NCI-H345 treated with DMSO at 0.1 percent for 48 hours (cell line): Measurements from ENCODE around the gene PCYT2.

Source experiments
- DNase-seq: peaks from one replicate; lab custom pipeline; 2025; ENCODE audit not compliant: unreplicated experiment; lab: John Stamatoyannopoulos, UW

Gene PCYT2

DNA sequence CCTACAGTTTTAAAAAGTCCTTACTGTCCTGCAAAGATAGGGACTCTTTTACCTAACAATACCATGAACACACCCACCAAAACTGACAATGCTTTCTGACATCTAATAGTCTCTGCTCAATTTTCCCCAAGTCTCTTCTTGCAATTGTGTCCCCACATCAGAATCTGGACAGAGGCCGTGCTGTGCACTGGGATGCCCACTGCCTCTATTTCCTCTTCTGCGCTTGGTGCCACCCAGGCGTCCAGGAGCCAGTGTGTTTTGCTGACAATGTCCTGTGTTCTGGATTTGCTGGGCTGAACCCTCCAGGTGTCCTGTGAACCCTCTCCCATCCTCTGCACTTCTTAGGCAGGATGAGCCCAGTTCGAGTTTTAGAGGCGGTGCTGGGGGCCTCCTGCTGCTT lies 33.6 kb downstream of the PCYT2 start:
- DNase-seq: no peak

DNA sequence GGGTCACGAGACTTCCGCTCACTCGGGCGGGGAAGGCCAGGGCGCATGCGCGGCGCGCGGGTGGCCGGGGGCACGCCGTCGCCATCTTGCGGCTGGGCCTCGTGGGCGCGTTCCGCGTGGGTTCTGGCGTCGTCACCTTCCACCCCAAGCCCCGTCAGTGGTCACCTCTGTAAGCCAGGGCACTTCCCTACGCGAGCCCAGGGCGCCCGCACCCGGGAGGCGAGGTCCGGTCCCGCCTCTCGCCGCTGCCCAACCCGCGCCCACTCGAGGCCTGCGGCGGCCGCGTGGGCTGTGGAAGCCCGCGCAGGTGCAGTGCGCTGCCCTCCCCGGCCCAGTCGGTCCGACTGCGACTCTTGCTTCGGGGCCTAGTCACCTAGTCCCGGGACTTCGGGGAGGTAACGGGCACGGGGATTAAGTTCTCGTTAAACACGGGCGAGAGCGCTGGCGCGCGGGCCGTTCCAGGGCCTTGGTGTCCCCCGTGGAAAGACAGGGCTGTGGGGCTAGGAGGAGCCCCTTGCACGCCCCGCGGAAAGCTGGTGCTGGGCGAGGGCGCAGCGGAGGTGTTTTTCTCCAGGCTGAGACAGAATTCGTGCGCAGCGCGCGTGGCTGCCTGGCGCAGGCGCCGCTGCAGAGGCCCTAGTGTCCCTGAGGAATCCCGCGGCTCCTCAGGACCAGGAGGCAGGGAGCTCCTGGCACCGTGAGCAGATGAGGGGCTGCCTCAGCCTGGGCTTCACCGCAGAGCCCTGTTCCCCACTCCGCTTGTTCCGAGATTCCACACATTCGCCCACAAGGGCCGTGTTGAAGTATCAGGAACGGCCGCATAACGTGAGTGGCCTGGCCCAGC lies 39.6 kb downstream of the PCYT2 start:
- DNase-seq: peak; percentile 92

- no peak for DNase-seq
Observed at GRCh38 chr17:81870981-81871386, 40.2 kb downstream of the PCYT2 start, which contains the start of gene ARHGDIA. ARHGDIA (minus strand) TSS chr17:81871337; CDS start chr17:81869930, 1,407 bp downstream.

DNA sequence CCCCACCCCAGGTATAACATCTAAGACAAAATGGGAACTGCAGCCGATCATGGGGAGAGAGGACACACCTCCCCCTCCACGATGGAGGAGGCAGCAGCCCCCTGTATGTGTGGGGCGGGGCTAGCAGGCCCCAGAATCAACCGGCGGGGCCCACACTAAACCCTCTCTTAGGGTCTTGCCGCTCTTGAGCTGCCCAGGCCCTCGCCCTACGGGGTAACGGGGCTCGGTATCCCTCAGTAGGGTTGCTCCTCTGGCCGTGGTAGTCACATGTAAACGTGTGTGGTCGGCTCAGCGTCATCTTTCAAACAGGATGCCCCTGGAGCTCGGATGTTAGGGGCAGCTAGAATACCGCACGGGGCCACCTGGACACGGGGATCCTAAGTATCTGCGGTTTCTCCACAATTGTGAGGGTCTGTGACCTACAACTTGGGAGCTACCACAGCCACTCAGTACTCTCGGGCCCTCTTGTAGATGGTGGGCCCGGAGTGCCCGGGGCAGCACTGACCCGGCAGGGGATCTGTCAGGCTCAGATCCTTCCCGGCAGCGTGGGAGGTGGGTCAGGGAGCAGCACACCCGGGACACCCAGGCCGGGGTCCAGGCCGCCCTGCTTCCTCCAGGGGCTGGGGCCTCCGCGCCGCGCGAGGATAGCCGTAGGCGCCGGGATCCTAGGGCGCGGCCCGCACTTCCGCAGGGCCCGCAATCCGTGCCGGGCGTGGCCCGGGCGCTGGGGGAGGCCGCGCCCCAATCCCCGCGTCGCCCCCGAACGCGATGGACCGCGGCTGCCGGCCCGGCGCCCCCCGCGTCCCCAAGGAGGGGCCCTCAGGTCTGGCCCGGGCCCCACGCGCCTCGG lies 40.8 kb downstream of the PCYT2 start:
- no peak for DNase-seq

- no peak for DNase-seq
Observed at GRCh38 chr17:81869221-81870130, 41.7 kb downstream of the PCYT2 start.

GRCh38 chr17:81868674-81869220 lies 42.5 kb downstream of the PCYT2 start:
- no peak for DNase-seq

DNA sequence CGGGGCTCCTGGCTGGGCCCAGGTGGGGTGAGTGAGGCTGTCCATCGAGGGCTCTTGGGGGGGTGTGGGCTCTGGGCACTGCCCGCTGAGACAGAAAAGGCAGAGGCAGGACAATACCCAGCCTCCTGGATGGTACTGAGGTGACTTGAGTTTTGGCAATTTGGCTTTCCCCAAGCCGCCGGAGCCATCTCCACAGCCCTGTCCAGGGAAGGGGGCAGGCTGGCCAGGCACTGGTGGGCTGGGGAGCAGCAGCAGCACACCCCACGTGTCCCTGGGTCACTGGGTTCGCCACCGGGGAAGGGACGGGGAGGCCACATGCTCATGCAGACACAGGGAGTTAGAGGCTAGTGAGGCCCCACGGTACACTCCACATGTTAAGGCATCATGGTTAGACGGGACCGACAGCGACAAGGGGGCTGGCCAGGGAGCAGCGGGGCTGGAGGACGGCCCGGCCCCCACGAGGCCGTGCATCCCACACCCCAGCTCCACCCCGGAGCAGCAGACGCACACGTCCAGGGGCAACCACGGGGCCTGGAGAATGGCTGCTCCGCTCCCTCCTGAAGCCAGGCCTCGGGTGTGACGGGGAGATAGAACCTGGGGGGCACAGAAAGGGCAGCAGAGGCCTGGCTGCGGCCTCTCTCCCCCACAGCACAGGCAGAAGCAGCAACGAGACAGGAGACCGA lies 43.1 kb downstream of the PCYT2 start:
- DNase-seq: no peak

- no peak for DNase-seq
Observed at GRCh38 chr17:81867170-81867990, 43.8 kb downstream of the PCYT2 start.

- no peak for DNase-seq
Observed at GRCh38 chr17:81866440-81867169, 44.6 kb downstream of the PCYT2 start.

DNA sequence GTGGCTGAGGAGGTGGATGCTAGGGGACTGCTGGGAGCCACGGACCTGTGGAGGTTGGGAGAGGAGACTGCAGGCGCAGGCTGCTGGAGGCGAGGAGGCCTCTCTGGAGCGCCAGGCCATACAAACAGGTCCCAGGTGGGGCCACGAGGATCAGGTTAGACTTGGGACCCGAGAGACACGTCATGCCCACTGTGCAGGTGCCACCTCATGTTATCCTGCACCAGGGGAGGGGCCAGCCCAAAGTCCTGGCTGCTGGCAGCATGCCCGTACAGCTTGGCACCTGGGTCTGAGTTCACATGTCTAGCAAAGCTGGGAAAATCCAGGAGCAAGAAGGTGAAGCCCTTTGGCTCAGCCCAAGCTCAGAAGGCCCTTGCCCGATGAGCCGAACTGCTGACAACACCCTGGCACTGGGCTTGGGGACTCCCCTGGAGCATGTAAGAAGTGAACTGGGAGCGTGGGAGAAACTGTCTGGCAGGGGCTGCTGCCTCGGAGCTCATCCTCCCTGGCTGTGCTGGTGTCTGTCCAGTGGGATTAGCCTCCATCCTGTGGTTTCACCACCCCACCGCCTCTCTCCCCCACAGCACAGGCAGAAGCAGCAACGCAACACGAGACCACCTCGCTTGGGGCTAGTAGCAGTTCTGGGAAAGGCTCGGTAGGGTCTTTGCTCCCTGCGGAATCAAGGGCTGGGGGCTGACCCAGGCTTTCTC lies 45.3 kb downstream of the PCYT2 start:
- no peak for DNase-seq

DNA sequence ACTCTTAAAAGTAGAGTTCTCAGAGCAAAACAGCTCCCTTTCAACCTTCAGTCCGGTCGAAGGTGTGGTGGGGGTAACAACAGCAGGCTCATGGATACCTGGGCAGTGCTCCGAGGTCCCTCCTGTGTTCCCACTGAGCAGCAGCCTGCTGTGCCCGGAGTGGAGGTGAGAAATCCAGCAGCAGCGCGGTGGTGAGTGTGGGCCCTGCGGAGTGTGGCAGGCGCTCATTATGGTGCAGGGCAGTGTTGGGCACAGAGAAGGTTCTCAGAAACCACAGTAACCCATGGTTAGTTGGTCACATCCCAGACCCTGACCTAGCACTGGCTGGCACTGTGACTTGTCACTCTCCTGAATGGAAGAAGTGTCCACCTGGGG lies 45.9 kb downstream of the PCYT2 start:
- no peak for DNase-seq

DNA sequence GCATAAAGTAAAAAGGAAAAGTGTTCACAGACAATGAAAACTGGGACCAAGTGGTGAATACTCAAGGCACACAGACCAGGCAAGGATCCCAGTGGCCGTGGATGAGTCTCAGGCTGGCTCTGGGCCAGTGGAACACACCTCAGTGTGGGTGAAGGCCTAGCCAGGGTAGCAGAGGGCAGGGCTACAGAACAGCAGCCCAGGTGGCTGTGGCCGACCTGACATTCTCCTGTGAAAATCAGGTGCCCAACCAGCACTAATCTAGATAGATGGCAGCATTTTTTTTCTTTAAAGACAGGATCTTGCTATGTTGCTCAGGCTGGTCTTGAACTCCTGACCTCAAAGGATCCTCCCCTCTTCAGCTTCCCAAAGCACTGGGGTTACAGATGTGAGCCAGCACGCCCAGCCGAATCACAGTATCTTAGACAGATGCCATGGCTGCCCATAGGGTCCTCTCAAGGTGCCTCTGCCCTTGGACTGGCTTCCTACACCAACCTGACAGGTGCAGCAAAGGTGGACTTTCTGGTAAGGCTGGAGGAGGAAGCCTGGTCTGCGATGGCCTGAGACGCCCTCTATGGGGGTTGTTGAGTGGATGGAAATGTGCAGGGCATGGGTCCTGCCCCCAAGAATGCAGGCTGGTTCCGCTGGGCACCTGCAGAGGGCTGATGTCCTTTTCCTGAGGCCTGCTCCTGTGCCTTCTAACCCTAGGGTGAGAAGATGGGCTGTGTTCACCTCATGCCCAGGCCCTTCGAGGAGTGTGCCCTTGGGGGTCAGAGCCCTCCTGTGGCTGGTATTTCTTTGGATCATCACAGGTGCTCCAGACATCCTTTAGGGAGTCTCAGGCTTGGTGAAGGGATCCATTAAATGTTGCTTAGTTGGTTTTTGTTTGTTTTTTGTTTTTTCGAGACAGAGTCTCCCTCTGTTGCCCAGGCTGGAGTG lies 47.1 kb downstream of the PCYT2 start:
- DNase-seq: no peak

DNA sequence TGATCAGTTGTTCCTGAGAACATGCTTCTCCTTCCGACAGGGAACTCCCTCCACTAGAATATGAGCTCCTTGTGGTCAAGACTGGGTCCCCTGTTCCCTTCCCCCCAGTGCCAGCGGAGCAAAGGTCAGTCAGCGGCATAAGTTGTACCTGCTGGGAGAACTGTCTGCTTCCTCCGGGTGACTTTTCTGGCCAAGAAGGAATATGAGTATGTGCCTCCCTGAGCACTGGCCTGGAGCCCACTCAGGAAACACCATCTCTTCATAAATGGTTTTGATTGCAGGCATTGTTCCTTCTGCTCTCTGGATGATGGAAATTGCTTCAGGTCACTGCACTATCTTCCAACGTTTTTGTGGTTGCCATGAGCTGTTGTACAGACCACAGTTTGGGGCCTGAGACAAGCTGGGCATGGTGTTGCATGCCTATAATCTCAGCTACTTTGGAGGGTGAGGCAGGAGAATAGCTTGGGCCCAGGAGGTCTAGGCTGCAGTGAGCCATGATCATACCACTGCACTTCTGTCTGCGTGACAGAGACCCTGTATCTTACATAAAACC lies 48.0 kb downstream of the PCYT2 start:
- no peak for DNase-seq

GRCh38 chr17:81860756-81861568 lies 50.2 kb downstream of the PCYT2 start:
- DNase-seq: peak; percentile 100

DNA sequence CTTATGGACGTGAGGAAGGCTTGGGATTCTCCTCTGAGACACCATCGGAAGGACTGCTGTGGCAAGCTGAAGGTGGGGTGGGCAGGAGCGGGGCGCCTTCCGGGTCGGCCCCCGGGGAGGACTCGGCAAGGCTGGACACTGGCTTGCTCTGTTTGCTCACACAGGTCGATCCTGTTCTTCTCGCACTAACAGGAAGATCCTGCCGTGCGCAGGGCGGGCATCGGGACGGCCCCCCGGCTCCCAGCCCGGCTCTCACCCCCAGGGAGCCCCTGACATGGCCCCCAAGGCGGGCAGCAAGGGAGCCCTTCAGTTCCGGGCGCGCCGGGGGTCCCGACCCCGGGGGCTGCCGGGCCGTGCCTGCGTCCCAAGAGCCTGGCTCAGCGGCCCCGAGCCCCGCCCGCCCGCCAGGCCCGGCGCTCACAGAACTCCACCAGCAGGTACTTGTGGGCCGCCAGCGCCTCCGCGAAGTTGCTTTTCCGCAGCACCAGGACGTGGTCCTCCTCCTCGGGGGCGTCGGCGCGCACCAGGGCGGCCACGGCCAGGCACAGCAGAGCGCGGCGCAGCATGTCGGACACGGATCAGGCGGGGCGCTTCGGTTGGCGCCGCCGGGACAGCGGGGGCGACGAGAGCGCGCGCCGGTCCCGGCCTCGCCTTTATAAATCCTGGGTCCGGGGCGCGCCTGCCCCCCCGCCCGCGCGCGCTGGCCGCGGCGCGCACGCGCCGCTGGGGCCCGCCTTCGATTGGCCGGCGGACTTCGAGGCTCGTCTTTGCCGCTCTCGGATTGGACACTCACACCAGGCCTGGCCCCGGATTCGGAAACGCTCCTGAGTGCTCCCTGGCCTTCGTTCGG lies 51.1 kb downstream of the PCYT2 start, which contains the start of gene P4HB:
Gene P4HB, minus strand, starts transcription at position 630 of the 850 bp plus-strand sequence. Its CDS starts 64 bp downstream, at position 566.
- DNase-seq: no peak
